HEK293 (cell line): ENCODE results near the gene SP6.

Experiments used
- BCL11A ChIP-seq: fragments of 450-650 bp; formaldehyde crosslinking; IDR thresholded peaks from 2 replicates; pipeline ENCODE4 v1.5.1; 2016; ENCODE audit warnings: low read depth, missing biosample characterization, missing genetic modification characterization
- BCL11B ChIP-seq: fragments of 450-650 bp; formaldehyde crosslinking; IDR thresholded peaks from 2 replicates; pipeline ENCODE4 v1.5.1; 2016; ENCODE audit warnings: low read depth, missing biosample characterization, missing genetic modification characterization
- GFI1B ChIP-seq: fragments of 450-650 bp; formaldehyde crosslinking; IDR thresholded peaks from 2 replicates; pipeline ENCODE4 v1.5.1; 2016; ENCODE audit warnings: missing biosample characterization, missing genetic modification characterization
- KLF1 ChIP-seq: fragments of 450-650 bp; formaldehyde crosslinking; IDR thresholded peaks from 2 replicates; pipeline ENCODE4 v1.5.1; 2016; ENCODE audit warnings: missing biosample characterization, missing genetic modification characterization
- KLF16 ChIP-seq: fragments of 450-650 bp; formaldehyde crosslinking; IDR thresholded peaks from 2 replicates; pipeline ENCODE4 v1.5.1; 2017; ENCODE audit warnings: missing biosample characterization, missing genetic modification characterization
- KLF7 ChIP-seq: fragments of 450-650 bp; formaldehyde crosslinking; IDR thresholded peaks from 2 replicates; pipeline ENCODE4 v1.5.1; 2016; ENCODE audit warnings: missing biosample characterization, missing genetic modification characterization, borderline replicate concordance
- KLF9 ChIP-seq: fragments of 450-650 bp; formaldehyde crosslinking; IDR thresholded peaks from 2 replicates; pipeline ENCODE4 v1.5.1; 2016; ENCODE audit warnings: missing biosample characterization, missing genetic modification characterization, low read depth
- TCF7L2 ChIP-seq: IDR thresholded peaks from 2 replicates; pipeline ENCODE4 v1.6.1; 2011; ENCODE audit warnings: low read depth, mild to moderate bottlenecking, inconsistent platforms, low read length, moderate library complexity, borderline replicate concordance
- ZBTB20 ChIP-seq: fragments of 450-650 bp; formaldehyde crosslinking; IDR thresholded peaks from 2 replicates; pipeline ENCODE4 v1.5.1; 2016; ENCODE audit warnings: missing biosample characterization, missing genetic modification characterization
- ZBTB21 ChIP-seq: fragments of 450-650 bp; formaldehyde crosslinking; IDR thresholded peaks from 2 replicates; pipeline ENCODE4 v1.5.1; 2017; ENCODE audit warnings: missing biosample characterization, missing genetic modification characterization
- ZBTB8A ChIP-seq: fragments of 450-650 bp; formaldehyde crosslinking; IDR thresholded peaks from 2 replicates; pipeline ENCODE4 v1.5.1; 2016; ENCODE audit warnings: missing biosample characterization, missing genetic modification characterization
- ZFHX2 ChIP-seq: fragments of 450-650 bp; formaldehyde crosslinking; conservative IDR thresholded peaks from 2 replicates; pipeline ENCODE4 v1.5.1; 2016; ENCODE audit warnings: missing biosample characterization, missing genetic modification characterization
- ZFP41 ChIP-seq: fragments of 450-650 bp; formaldehyde crosslinking; IDR thresholded peaks from 2 replicates; pipeline ENCODE4 v1.5.1; 2016; ENCODE audit warnings: missing biosample characterization, missing genetic modification characterization, borderline replicate concordance
- ZFP69B ChIP-seq: fragments of 450-650 bp; formaldehyde crosslinking; IDR thresholded peaks from 2 replicates; pipeline ENCODE4 v1.5.1; 2016; ENCODE audit warnings: missing biosample characterization, missing genetic modification characterization
- ZNF214 ChIP-seq: fragments of 450-650 bp; formaldehyde crosslinking; IDR thresholded peaks from 2 replicates; pipeline ENCODE4 v1.5.1; 2017; ENCODE audit warnings: missing biosample characterization, mild to moderate bottlenecking, missing genetic modification characterization, borderline replicate concordance
- ZNF24 ChIP-seq: fragments of 450-650 bp; formaldehyde crosslinking; IDR thresholded peaks from 2 replicates; pipeline ENCODE4 v1.5.1; 2016; ENCODE audit warnings: missing biosample characterization, missing genetic modification characterization
- ZNF335 ChIP-seq: fragments of 450-650 bp; formaldehyde crosslinking; conservative IDR thresholded peaks from 2 replicates; pipeline ENCODE4 v1.5.1; 2016; ENCODE audit warnings: missing biosample characterization, missing genetic modification characterization
- ZNF423 ChIP-seq: fragments of 450-650 bp; formaldehyde crosslinking; IDR thresholded peaks from 2 replicates; pipeline ENCODE4 v1.5.1; 2016; ENCODE audit warnings: missing biosample characterization, missing genetic modification characterization
- ZNF501 ChIP-seq: fragments of 450-650 bp; formaldehyde crosslinking; IDR thresholded peaks from 2 replicates; pipeline ENCODE4 v1.5.1; 2016; ENCODE audit warnings: missing biosample characterization, missing genetic modification characterization
- ZNF544 ChIP-seq: fragments of 450-650 bp; formaldehyde crosslinking; IDR thresholded peaks from 2 replicates; pipeline ENCODE4 v1.5.0; 2017; ENCODE audit warnings: missing biosample characterization, missing genetic modification characterization
- ZNF558 ChIP-seq: fragments of 450-650 bp; formaldehyde crosslinking; IDR thresholded peaks from 2 replicates; pipeline ENCODE4 v1.5.1; 2016; ENCODE audit warnings: missing biosample characterization, missing genetic modification characterization
- ZNF561 ChIP-seq: fragments of 450-650 bp; IDR thresholded peaks from 2 replicates; pipeline ENCODE4 v1.5.1; 2018; ENCODE audit warnings: missing biosample characterization, missing genetic modification characterization, borderline replicate concordance
- ZNF664 ChIP-seq: fragments of 450-650 bp; formaldehyde crosslinking; IDR thresholded peaks from 2 replicates; pipeline ENCODE4 v1.5.1; 2016; ENCODE audit warnings: missing biosample characterization, missing genetic modification characterization
- ZNF76 ChIP-seq: fragments of 450-650 bp; formaldehyde crosslinking; IDR thresholded peaks from 2 replicates; pipeline ENCODE4; 2016; ENCODE audit warnings: low read depth, missing biosample characterization, missing genetic modification characterization, borderline replicate concordance
- ZSCAN30 ChIP-seq: fragments of 450-650 bp; IDR thresholded peaks from 2 replicates; pipeline ENCODE4 v1.5.1; 2018; ENCODE audit warnings: missing biosample characterization, mild to moderate bottlenecking, missing genetic modification characterization, moderate library complexity
- TF ChIP-seq, protein P1 (sequence below): fragments of 450-650 bp; formaldehyde crosslinking; IDR thresholded peaks from 2 replicates; pipeline ENCODE4 v1.5.1; 2016; ENCODE audit warnings: missing biosample characterization, missing genetic modification characterization
- TF ChIP-seq, protein P2 (sequence below): fragments of 450-650 bp; formaldehyde crosslinking; IDR thresholded peaks from 2 replicates; pipeline ENCODE4 v1.5.1; 2016; ENCODE audit warnings: missing biosample characterization, missing genetic modification characterization
- TF ChIP-seq, protein P3 (sequence below): fragments of 450-650 bp; formaldehyde crosslinking; IDR thresholded peaks from 2 replicates; pipeline ENCODE4 v1.5.1; 2017; ENCODE audit warnings: missing biosample characterization, missing genetic modification characterization
- TF ChIP-seq, protein P4 (sequence below): fragments of 450-650 bp; formaldehyde crosslinking; IDR thresholded peaks from 2 replicates; pipeline ENCODE4 v1.5.1; 2016; ENCODE audit warnings: missing biosample characterization, missing genetic modification characterization
- TF ChIP-seq, protein P5 (sequence below): fragments of 450-650 bp; formaldehyde crosslinking; IDR thresholded peaks from 2 replicates; pipeline ENCODE4 v1.5.1; 2016; ENCODE audit warnings: missing biosample characterization, missing genetic modification characterization

The SP6 gene

DNA sequence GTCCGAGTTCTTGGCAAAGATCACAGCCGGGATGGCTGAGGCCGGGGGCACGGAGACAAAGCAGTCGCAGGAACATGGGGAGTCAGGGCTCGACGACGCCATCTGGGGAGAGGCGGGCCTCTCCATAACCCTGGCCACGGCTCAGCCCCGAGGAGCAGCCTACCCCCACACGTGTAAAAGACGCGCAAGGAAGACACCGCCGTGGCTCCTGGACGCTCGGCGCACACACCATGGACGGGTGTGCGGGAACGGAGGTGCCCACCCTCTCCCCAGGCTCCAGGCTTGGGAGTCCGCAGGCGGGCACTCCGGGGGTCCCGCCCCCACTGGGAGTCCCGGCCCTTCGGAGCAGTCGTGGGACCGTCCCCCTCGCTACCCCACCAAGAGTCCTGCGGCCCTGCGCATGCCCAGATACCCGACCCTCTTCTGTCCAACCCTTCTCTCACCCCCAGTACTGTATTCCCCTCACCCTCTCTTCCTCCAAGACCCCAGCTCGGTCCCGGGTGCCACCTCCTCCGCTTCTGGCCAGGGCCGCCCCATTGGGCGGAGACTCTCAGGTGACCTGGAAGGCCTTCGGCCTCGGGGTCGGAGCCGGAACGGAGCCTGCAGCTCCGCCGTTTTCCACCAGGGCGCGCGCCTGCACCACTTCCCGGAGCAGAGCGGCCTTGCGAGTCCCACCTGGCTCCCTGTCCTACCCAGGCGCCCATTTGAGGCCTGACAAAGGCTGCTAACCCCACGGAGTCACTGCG lies 10.0 kb downstream of the SP6 start, which contains the start of gene SCRN2 (continued):
- TF ChIP-seq, protein P1, sequence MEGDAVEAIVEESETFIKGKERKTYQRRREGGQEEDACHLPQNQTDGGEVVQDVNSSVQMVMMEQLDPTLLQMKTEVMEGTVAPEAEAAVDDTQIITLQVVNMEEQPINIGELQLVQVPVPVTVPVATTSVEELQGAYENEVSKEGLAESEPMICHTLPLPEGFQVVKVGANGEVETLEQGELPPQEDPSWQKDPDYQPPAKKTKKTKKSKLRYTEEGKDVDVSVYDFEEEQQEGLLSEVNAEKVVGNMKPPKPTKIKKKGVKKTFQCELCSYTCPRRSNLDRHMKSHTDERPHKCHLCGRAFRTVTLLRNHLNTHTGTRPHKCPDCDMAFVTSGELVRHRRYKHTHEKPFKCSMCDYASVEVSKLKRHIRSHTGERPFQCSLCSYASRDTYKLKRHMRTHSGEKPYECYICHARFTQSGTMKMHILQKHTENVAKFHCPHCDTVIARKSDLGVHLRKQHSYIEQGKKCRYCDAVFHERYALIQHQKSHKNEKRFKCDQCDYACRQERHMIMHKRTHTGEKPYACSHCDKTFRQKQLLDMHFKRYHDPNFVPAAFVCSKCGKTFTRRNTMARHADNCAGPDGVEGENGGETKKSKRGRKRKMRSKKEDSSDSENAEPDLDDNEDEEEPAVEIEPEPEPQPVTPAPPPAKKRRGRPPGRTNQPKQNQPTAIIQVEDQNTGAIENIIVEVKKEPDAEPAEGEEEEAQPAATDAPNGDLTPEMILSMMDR = peak; percentile 97
- TF ChIP-seq, protein P2, sequence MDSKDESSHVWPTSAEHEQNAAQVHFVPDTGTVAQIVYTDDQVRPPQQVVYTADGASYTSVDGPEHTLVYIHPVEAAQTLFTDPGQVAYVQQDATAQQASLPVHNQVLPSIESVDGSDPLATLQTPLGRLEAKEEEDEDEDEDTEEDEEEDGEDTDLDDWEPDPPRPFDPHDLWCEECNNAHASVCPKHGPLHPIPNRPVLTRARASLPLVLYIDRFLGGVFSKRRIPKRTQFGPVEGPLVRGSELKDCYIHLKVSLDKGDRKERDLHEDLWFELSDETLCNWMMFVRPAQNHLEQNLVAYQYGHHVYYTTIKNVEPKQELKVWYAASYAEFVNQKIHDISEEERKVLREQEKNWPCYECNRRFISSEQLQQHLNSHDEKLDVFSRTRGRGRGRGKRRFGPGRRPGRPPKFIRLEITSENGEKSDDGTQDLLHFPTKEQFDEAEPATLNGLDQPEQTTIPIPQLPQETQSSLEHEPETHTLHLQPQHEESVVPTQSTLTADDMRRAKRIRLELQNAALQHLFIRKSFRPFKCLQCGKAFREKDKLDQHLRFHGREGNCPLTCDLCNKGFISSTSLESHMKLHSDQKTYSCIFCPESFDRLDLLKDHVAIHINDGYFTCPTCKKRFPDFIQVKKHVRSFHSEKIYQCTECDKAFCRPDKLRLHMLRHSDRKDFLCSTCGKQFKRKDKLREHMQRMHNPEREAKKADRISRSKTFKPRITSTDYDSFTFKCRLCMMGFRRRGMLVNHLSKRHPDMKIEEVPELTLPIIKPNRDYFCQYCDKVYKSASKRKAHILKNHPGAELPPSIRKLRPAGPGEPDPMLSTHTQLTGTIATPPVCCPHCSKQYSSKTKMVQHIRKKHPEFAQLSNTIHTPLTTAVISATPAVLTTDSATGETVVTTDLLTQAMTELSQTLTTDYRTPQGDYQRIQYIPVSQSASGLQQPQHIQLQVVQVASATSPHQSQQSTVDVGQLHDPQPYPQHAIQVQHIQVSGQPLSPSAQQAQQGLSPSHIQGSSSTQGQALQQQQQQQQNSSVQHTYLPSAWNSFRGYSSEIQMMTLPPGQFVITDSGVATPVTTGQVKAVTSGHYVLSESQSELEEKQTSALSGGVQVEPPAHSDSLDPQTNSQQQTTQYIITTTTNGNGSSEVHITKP (tag by site-specific recombination) = peak; percentile 79
- TF ChIP-seq BCL11A (tag by site-specific recombination) = peak; percentile 77; the same call in 1 of the 2 replicates
- no peak; the same call in 1 of the 2 replicates for TF ChIP-seq KLF7
- peak; percentile 99 for TF ChIP-seq ZNF423
- TF ChIP-seq TCF7L2 = no peak
- TF ChIP-seq ZBTB21 (tag by site-specific recombination) = no peak
- peak; percentile 52 for TF ChIP-seq ZBTB8A (tag by site-specific recombination)
- TF ChIP-seq, protein P3, sequence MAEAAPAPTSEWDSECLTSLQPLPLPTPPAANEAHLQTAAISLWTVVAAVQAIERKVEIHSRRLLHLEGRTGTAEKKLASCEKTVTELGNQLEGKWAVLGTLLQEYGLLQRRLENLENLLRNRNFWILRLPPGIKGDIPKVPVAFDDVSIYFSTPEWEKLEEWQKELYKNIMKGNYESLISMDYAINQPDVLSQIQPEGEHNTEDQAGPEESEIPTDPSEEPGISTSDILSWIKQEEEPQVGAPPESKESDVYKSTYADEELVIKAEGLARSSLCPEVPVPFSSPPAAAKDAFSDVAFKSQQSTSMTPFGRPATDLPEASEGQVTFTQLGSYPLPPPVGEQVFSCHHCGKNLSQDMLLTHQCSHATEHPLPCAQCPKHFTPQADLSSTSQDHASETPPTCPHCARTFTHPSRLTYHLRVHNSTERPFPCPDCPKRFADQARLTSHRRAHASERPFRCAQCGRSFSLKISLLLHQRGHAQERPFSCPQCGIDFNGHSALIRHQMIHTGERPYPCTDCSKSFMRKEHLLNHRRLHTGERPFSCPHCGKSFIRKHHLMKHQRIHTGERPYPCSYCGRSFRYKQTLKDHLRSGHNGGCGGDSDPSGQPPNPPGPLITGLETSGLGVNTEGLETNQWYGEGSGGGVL (tag by site-specific recombination) = peak; percentile 52; the same call in 1 of the 2 replicates
- no peak for TF ChIP-seq GFI1B (tag by site-specific recombination)
- no peak for TF ChIP-seq ZNF544
- peak; percentile 71 for TF ChIP-seq KLF9 (tag by site-specific recombination)
- TF ChIP-seq ZFP41 (tag by site-specific recombination) = no peak
- peak; percentile 50; the same call in 1 of the 2 replicates for TF ChIP-seq ZNF24 (tag by site-specific recombination)
- 0 out of 2 replicates have a peak, but pooled peaks have one; percentile 29 for TF ChIP-seq ZSCAN30 (tag by site-specific recombination)
- peak; percentile 53 for TF ChIP-seq ZNF76 (tag by site-specific recombination)
- peak; percentile 81 for TF ChIP-seq ZNF501 (tag by site-specific recombination)
- peak; percentile 70; the same call in 1 of the 2 replicates for TF ChIP-seq KLF16 (tag by site-specific recombination)
- TF ChIP-seq, protein P4, sequence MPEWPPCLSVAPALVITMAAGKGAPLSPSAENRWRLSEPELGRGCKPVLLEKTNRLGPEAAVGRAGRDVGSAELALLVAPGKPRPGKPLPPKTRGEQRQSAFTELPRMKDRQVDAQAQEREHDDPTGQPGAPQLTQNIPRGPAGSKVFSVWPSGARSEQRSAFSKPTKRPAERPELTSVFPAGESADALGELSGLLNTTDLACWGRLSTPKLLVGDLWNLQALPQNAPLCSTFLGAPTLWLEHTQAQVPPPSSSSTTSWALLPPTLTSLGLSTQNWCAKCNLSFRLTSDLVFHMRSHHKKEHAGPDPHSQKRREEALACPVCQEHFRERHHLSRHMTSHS = no peak
- TF ChIP-seq ZFHX2 = peak; percentile 80
- TF ChIP-seq ZNF335 (tag by site-specific recombination) = peak; percentile 91
- TF ChIP-seq, protein P5, sequence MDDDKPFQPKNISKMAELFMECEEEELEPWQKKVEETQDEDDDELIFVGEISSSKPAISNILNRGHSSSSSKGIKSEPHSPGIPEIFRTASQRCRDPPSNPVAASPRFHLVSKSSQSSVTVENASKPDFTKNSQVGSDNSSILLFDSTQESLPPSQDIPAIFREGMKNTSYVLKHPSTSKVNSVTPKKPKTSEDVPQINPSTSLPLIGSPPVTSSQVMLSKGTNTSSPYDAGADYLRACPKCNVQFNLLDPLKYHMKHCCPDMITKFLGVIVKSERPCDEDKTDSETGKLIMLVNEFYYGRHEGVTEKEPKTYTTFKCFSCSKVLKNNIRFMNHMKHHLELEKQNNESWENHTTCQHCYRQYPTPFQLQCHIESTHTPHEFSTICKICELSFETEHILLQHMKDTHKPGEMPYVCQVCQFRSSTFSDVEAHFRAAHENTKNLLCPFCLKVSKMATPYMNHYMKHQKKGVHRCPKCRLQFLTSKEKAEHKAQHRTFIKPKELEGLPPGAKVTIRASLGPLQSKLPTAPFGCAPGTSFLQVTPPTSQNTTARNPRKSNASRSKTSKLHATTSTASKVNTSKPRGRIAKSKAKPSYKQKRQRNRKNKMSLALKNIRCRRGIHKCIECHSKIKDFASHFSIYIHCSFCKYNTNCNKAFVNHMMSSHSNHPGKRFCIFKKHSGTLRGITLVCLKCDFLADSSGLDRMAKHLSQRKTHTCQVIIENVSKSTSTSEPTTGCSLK (tag by site-specific recombination) = no peak
- peak; percentile 97 for TF ChIP-seq BCL11B (tag by site-specific recombination)
- peak; percentile 94 for TF ChIP-seq ZBTB20 (tag by site-specific recombination)
- TF ChIP-seq ZFP69B (tag by site-specific recombination) = no peak
- TF ChIP-seq KLF1 (tag by site-specific recombination) = no peak
- no peak for TF ChIP-seq ZNF558 (tag by site-specific recombination)
- no peak for TF ChIP-seq ZNF214 (tag by site-specific recombination)
- TF ChIP-seq ZNF664 = no peak
- TF ChIP-seq ZNF561 (tag by site-specific recombination) = 0 out of 2 replicates have a peak, but pooled peaks have one; percentile 13
